ENCODE measurements around the gene CACNA1D.

DNA sequence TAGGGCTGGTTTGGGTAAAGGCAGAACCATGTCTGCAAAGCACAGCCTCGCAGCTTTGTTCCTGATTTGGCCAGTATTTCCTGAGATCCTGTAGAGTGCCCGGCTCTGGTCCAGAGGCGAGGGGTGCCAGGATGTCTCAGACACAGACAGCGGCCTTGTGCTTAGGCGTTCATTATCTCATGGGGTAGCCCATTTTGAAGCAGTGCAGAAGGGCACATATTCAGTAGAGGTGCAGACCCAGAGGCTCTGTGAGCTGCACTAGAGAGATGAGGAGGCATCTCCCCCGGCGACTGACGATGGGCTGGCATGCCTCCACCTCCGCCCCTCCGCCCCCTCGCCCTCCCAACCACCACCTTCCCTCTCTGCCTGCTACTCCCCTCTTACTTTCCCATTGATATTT, 181.5 kb downstream of the CACNA1D start:
- TF ChIP-seq GATA2 (IDR thresholded peaks at IDR 0.05; ENCODE audit: low read depth, low read length) (no peak), GATA3 (IDR thresholded peaks at IDR 0.05; ENCODE audit: low read depth, low read length) (no peak)

All from SH-SY5Y (cell line).